HepG2 (cell line): Measurements from ENCODE around the gene PPM1F. TPM values are rescaled to one million over a fixed set of nuclear protein-coding genes. Genes with fewer than 3 reads are reported as not detected.

Experiments used
- ARHGAP35 ChIP-seq: sonication (generic); formaldehyde crosslinking; IDR thresholded peaks from 2 replicates; pipeline ENCODE4 v1.9.0; 2022; ENCODE audit warnings: mild to moderate bottlenecking, inconsistent platforms, moderate library complexity, missing genetic modification reagents, borderline replicate concordance
- DNMT3B ChIP-seq: conservative IDR thresholded peaks from 2 replicates; pipeline ENCODE4 v1.6.1; 2016; ENCODE audit warnings: missing biosample characterization, control low read depth
- FOXC1 ChIP-seq: sonication (generic); formaldehyde crosslinking; IDR thresholded peaks from 2 replicates; pipeline ENCODE4 v1.8.0; 2022; ENCODE audit warnings: mild to moderate bottlenecking, missing genetic modification reagents, borderline replicate concordance
- KLF9 ChIP-seq: IDR thresholded peaks from 2 replicates; pipeline ENCODE4 v1.6.1; 2016; ENCODE audit warnings: low read depth
- SRY ChIP-seq: sonication (generic); formaldehyde crosslinking; IDR thresholded peaks from 2 replicates; pipeline ENCODE4 v1.8.0; 2022; ENCODE audit warnings: mild to moderate bottlenecking, missing genetic modification reagents
- ZFP36L1 ChIP-seq: sonication (generic); formaldehyde crosslinking; IDR thresholded peaks from 2 replicates; pipeline ENCODE4 v1.8.0; 2022; ENCODE audit warnings: mild to moderate bottlenecking, missing genetic modification reagents, moderate library complexity
- ZNF143 ChIP-seq: sonication (generic); formaldehyde crosslinking; IDR thresholded peaks from 2 replicates; pipeline ENCODE4 v1.4.0; 2020; ENCODE audit warnings: missing genetic modification reagents
- polyA plus RNA-seq, 8 experiments: library from polyadenylated mRNA; depleted of rRNA in 3 of 8; stranded (reverse) in 7 of 8; unstranded in 1 of 8; fragments of >200 nt; fragmentation: Illumina TruSeq in 4 of 8; extraction: Trizol in 4 of 8; gene quantifications; 2 replicates each; pipeline versions ENCODE4 v1.2.1 to v1.2.3, GENCODE V29; 2011 to 2016; ENCODE audit warnings: low read depth in 4 of 8, missing spikeins in 1 of 8, mixed read lengths in 1 of 8; ENCODE audit not compliant: insufficient read depth in 1 of 8
- total RNA-seq, 5 experiments: library from RNA; depleted of rRNA; stranded (reverse); fragments of >200 nt; fragmentation: Illumina TruSeq; extraction: Trizol; gene quantifications; 2 replicates each; pipeline ENCODE4 v1.2.3, GENCODE V29; 2016; ENCODE audit warnings: low read depth in 1 of 5
- TF ChIP-seq, protein P1 (sequence below), 2 experiments: fragments of 450-650 bp in 1 of 2; sonication (generic) in 1 of 2; formaldehyde crosslinking in 1 of 2; IDR thresholded peaks; 2 replicates each; pipeline versions ENCODE4 v1.6.1 to v1.8.0; 2016 to 2022; ENCODE audit warnings: antibody characterized with exemption in 1 of 2, mild to moderate bottlenecking in 1 of 2, missing genetic modification reagents in 1 of 2
- TF ChIP-seq, protein P2 (sequence below): sonication (generic); formaldehyde crosslinking; conservative IDR thresholded peaks from 2 replicates; pipeline ENCODE4 v1.4.0; 2020; ENCODE audit warnings: missing genetic modification reagents
- TF ChIP-seq, protein P3 (sequence below): sonication (generic); formaldehyde crosslinking; IDR thresholded peaks from 2 replicates; pipeline ENCODE4 v1.5.0; 2020; ENCODE audit warnings: missing genetic modification reagents, mild to moderate bottlenecking, borderline replicate concordance
- TF ChIP-seq, protein P4 (sequence below): sonication (generic); formaldehyde crosslinking; IDR thresholded peaks from 2 replicates; pipeline ENCODE4 v1.4.0; 2020; ENCODE audit warnings: missing genetic modification reagents

The PPM1F gene
- total and polyA plus RNA-seq, 2 of the 13 experiments (the other 11 are each of a cell fraction or from before 2014, with no cell fraction given), result 11.0 to 19.6 TPM

DNA sequence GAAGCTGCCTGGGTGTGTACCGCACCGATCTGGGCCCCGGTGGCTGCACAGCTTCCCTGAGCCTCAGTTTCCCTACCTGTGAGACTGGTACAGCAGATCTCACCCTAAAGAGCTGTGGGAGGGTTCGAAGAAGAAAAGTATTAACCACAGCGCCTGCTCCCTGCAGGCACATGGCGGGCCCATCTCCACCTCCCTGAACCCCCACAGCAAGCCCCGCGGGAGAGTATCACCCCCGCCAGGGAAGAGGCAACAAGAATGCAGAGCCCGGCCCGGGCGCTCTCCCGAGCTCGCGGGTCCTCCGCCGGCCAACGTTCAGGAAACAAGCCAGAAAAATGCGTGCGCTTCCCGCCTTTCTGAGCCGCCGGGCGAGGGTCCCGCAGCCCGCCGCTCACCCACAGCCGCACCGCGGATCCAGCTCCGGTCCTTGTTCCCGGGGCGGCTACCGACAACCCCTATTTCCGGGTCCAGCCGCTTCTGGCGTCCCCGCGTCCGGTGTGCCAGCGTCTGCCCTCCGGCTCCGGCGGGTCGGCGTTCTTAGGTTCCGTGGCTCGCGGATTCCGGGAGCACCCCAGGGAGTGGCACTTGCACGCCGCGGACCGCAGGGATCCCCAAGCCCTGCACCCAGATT, 29.8 kb upstream of the PPM1F start, which contains the start of gene TOP3B (continued):
- TF ChIP-seq, protein P1, sequence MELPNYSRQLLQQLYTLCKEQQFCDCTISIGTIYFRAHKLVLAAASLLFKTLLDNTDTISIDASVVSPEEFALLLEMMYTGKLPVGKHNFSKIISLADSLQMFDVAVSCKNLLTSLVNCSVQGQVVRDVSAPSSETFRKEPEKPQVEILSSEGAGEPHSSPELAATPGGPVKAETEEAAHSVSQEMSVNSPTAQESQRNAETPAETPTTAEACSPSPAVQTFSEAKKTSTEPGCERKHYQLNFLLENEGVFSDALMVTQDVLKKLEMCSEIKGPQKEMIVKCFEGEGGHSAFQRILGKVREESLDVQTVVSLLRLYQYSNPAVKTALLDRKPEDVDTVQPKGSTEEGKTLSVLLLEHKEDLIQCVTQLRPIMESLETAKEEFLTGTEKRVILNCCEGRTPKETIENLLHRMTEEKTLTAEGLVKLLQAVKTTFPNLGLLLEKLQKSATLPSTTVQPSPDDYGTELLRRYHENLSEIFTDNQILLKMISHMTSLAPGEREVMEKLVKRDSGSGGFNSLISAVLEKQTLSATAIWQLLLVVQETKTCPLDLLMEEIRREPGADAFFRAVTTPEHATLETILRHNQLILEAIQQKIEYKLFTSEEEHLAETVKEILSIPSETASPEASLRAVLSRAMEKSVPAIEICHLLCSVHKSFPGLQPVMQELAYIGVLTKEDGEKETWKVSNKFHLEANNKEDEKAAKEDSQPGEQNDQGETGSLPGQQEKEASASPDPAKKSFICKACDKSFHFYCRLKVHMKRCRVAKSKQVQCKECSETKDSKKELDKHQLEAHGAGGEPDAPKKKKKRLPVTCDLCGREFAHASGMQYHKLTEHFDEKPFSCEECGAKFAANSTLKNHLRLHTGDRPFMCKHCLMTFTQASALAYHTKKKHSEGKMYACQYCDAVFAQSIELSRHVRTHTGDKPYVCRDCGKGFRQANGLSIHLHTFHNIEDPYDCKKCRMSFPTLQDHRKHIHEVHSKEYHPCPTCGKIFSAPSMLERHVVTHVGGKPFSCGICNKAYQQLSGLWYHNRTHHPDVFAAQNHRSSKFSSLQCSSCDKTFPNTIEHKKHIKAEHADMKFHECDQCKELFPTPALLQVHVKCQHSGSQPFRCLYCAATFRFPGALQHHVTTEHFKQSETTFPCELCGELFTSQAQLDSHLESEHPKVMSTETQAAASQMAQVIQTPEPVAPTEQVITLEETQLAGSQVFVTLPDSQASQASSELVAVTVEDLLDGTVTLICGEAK (IDR thresholded peaks at IDR 0.05), result peak; percentile 94
- TF ChIP-seq, protein P1 (CRISPR knock-in tag; IDR thresholded peaks at IDR 0.05), result peak; percentile 89; the same call in 1 of the 2 replicates
- TF ChIP-seq, protein P2, sequence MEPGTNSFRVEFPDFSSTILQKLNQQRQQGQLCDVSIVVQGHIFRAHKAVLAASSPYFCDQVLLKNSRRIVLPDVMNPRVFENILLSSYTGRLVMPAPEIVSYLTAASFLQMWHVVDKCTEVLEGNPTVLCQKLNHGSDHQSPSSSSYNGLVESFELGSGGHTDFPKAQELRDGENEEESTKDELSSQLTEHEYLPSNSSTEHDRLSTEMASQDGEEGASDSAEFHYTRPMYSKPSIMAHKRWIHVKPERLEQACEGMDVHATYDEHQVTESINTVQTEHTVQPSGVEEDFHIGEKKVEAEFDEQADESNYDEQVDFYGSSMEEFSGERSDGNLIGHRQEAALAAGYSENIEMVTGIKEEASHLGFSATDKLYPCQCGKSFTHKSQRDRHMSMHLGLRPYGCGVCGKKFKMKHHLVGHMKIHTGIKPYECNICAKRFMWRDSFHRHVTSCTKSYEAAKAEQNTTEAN (CRISPR knock-in tag), result no peak
- peak; percentile 67; the same call in 1 of the 2 replicates for TF ChIP-seq FOXC1 (CRISPR knock-in tag)
- peak; percentile 82 for TF ChIP-seq ZFP36L1
- peak; percentile 80 for TF ChIP-seq ZNF143
- TF ChIP-seq KLF9 (CRISPR knock-in tag), result peak; percentile 66; the same call in 1 of the 2 replicates
- TF ChIP-seq ARHGAP35 (CRISPR knock-in tag), result peak; percentile 57; the same call in 1 of the 2 replicates
- TF ChIP-seq DNMT3B (CRISPR knock-in tag), result no peak
- peak; percentile 88 for TF ChIP-seq SRY (CRISPR knock-in tag)
- TF ChIP-seq, protein P3, sequence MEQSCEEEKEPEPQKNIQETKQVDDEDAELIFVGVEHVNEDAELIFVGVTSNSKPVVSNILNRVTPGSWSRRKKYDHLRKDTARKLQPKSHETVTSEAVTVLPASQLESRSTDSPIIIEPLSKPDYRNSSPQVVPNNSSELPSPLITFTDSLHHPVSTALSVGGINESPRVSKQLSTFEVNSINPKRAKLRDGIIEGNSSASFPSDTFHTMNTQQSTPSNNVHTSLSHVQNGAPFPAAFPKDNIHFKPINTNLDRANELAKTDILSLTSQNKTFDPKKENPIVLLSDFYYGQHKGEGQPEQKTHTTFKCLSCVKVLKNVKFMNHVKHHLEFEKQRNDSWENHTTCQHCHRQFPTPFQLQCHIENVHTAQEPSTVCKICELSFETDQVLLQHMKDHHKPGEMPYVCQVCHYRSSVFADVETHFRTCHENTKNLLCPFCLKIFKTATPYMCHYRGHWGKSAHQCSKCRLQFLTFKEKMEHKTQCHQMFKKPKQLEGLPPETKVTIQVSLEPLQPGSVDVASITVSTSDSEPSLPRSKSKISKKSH, result peak; percentile 71; the same call in 1 of the 2 replicates
- TF ChIP-seq, protein P4, sequence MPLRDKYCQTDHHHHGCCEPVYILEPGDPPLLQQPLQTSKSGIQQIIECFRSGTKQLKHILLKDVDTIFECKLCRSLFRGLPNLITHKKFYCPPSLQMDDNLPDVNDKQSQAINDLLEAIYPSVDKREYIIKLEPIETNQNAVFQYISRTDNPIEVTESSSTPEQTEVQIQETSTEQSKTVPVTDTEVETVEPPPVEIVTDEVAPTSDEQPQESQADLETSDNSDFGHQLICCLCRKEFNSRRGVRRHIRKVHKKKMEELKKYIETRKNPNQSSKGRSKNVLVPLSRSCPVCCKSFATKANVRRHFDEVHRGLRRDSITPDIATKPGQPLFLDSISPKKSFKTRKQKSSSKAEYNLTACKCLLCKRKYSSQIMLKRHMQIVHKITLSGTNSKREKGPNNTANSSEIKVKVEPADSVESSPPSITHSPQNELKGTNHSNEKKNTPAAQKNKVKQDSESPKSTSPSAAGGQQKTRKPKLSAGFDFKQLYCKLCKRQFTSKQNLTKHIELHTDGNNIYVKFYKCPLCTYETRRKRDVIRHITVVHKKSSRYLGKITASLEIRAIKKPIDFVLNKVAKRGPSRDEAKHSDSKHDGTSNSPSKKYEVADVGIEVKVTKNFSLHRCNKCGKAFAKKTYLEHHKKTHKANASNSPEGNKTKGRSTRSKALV (CRISPR knock-in tag), result peak; percentile 75; the same call in 1 of the 2 replicates
